ENCODE data around the gene NOXA1. TPM values are rescaled to one million over a fixed set of nuclear protein-coding genes. Genes with fewer than 3 reads are reported as not detected.

NOXA1 gene
- total and polyA plus RNA-seq, 2 of the 8 experiments (the other 6 are each of a cell fraction or from before 2014, with no cell fraction given) = 0.34 to 0.91 TPM

DNA sequence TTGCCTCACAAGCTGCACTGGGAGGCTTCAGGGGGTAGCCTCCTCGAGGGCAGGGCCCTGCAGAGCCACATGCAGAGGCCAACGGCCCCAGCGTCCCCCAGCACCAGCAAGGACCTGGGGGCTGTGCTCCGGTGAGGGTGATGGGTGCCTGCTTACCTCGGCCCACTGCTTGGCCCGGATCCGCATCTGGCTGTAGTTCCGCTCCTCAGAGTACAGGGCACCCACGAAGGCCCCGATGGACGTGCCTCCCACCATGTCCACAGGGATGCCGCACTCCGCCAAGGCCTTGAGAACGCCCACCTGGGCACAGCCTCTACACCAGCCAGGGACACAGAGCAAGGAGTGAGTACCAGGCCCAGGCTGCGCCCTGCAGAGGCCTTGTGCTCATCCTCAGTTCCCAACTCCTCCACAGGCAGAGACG lies 44.0 kb downstream of the NOXA1 start:
- H3K27ac ChIP-seq (ENCODE audit: low read depth, low read length) = no peak overlapping the region
- no peak overlapping the region for H3K4me3 ChIP-seq (ENCODE audit: extremely low read depth in 1 of 4, insufficient read depth in 2 of 4, low read depth in 3 of 4, low read length in 4 of 4)
- H3K27me3 ChIP-seq (replicated peaks in 1 of 4; ENCODE audit: control insufficient read depth in 3 of 4, extremely low read depth in 1 of 4, insufficient read depth in 3 of 4, low read length in 3 of 4) = peaks cover 0 to 11% (median 7%) of the 10 kb centered on the region in 4 experiments; a peak in 5 of 7 replicates
- H3K9me3 ChIP-seq (ENCODE audit: insufficient read depth in 2 of 2, low read depth in 1 of 2, low read length in 1 of 2) = no peaks in the 10 kb centered on the region; a peak in 1 of 4 replicates
- CTCF ChIA-PET (ENCODE audit: partially characterized antibody) = no interaction called here
- H4K91ac ChIP-seq (replicated peaks; ENCODE audit: insufficient read length, low read length) = no peak overlapping the region
- H2BK20ac ChIP-seq (ENCODE audit: low read length) = no peak overlapping the region
- H4K8ac ChIP-seq (ENCODE audit: extremely low read depth, insufficient read depth, low read length) = peak overlapping the region; percentile 79; the same call in 1 of the 2 replicates
- no peaks in the 10 kb centered on the region for H3K36me3 ChIP-seq (ENCODE audit: control insufficient read depth in 2 of 4, insufficient read depth in 4 of 4, low read length in 3 of 4)
- H3K23me2 ChIP-seq (ENCODE audit: low read depth, low read length) = no peaks in the 10 kb centered on the region
- H3K9ac ChIP-seq (replicated peaks in 1 of 4; ENCODE audit: extremely low read depth in 1 of 4, low read depth in 3 of 4, low read length in 3 of 4) = no peak overlapping the region
- no peak overlapping the region for H4K5ac ChIP-seq (ENCODE audit: insufficient read length, low read depth, low read length)
- H2AFZ ChIP-seq (ENCODE audit: low read length) = no peak overlapping the region
- H2BK12ac ChIP-seq (ENCODE audit: low read depth, low read length) = no peak overlapping the region
- H3K79me2 ChIP-seq (ENCODE audit: control insufficient read depth in 1 of 2, insufficient read depth in 2 of 2, low read length in 2 of 2) = no peaks in the 10 kb centered on the region
- no peak overlapping the region for H2BK120ac ChIP-seq (replicated peaks; ENCODE audit: low read depth, low read length)
- no peak overlapping the region for H3K23ac ChIP-seq (ENCODE audit: insufficient read length)
- no peak overlapping the region for H2BK5ac ChIP-seq (ENCODE audit: low read depth, low read length)
- DNase-seq (ENCODE audit: low read depth in 1 of 2, low spot score in 2 of 2) (no peak), FAIRE-seq (no peak)
- H4K20me1 ChIP-seq (replicated peaks in 1 of 2; ENCODE audit: control insufficient read depth in 1 of 2, insufficient read depth in 2 of 2, low read length in 2 of 2) = peaks cover 0 to 2% of the 10 kb centered on the region in 2 experiments
- H3K18ac ChIP-seq (ENCODE audit: extremely low read depth, low read length) = no peak overlapping the region
- H2AK5ac ChIP-seq (ENCODE audit: low read depth, low read length) = no peak overlapping the region
- TF ChIP-seq NANOG (IDR thresholded peaks at IDR 0.05; ENCODE audit: insufficient read depth, low read depth, low read length, poor library complexity, severe bottlenecking) (no peak), TCF12 (IDR thresholded peaks at IDR 0.05; ENCODE audit: low read depth, low read length) (no peak), JUN (IDR thresholded peaks at IDR 0.05; ENCODE audit: low read depth, low read length) (no peak), BACH1 (IDR thresholded peaks at IDR 0.05; ENCODE audit: low read length) (no peak), CBX5 (IDR thresholded peaks at IDR 0.05; ENCODE audit: low read depth, low read length) (no peak)
- WGBS, 2 experiments (ENCODE audit: extremely low coverage in 1 of 2, insufficient coverage in 1 of 2, insufficient read length in 1 of 2, insufficient replicate concordance in 2 of 2, low coverage in 1 of 2, low lambda C conversion rate in 2 of 2, missing lambda C conversion rate in 1 of 2) = 93% methylated on average over 16 of the region's 16 CpGs; no CpG with 5 or more reads in 1 of the 2 experiments
- no peak overlapping the region for H3K4ac ChIP-seq (replicated peaks; ENCODE audit: insufficient read length, low read depth, low read length)
- H3K4me2 ChIP-seq (ENCODE audit: insufficient read depth in 1 of 2, low read depth in 2 of 2, low read length in 2 of 2) = no peak overlapping the region
- H3K4me1 ChIP-seq (replicated peaks in 1 of 4; ENCODE audit: control insufficient read depth in 3 of 4, insufficient read depth in 4 of 4, low read length in 3 of 4) = peaks cover 0 to under 1% (median 0%) of the 10 kb centered on the region in 4 experiments; a peak in 2 of 7 replicates
- H3K79me1 ChIP-seq (ENCODE audit: low read depth, low read length) = no peaks in the 10 kb centered on the region
- H2BK15ac ChIP-seq (ENCODE audit: low read length) = no peak overlapping the region
- POLR2A ChIA-PET (ENCODE audit: partially characterized antibody) = no interaction called here
- H3K14ac ChIP-seq (ENCODE audit: insufficient read length) = no peak overlapping the region
- H3K56ac ChIP-seq (replicated peaks; ENCODE audit: insufficient read length, low read depth, low read length) = no peak overlapping the region
